Measurements from ENCODE around the gene CYP1A2.

Gene CYP1A2

GRCh38 chr15:74763416-74763815 is 14.8 kb downstream of the CYP1A2 start:
- TF ChIP-seq CTCF (IDR thresholded peaks at IDR 0.05; ENCODE audit: insufficient read depth, low read length, poor library complexity, severe bottlenecking) (no peak), EZH2phosphoT487 (conservative IDR thresholded peaks at IDR 0.05; ENCODE audit: low read length) (no peak)
- H4K20me1 ChIP-seq (ENCODE audit: low read depth, low read length) = no peaks in the 10 kb centered on the region
- no peaks in the 10 kb centered on the region for H3K79me2 ChIP-seq (ENCODE audit: insufficient read depth, low read length)
- no peak overlapping the region for H3K4me2 ChIP-seq (ENCODE audit: low read depth, low read length, poor library complexity, severe bottlenecking)
- no peaks in the 10 kb centered on the region for H3F3A ChIP-seq (ENCODE audit: insufficient read depth)
- no peaks in the 10 kb centered on the region for H3K9me3 ChIP-seq (ENCODE audit: insufficient read depth, low read length)
- H3K27me3 ChIP-seq (ENCODE audit: low read length) = no peaks in the 10 kb centered on the region
- no peaks in the 10 kb centered on the region for H3K9me2 ChIP-seq (replicated peaks; ENCODE audit: insufficient read depth, low read length)
- no peak overlapping the region for H3K4me3 ChIP-seq (ENCODE audit: insufficient read depth, low read length, poor library complexity, severe bottlenecking)
- H3K27ac ChIP-seq (ENCODE audit: low read depth, low read length) = no peak overlapping the region
- no peaks in the 10 kb centered on the region for H3K36me3 ChIP-seq (ENCODE audit: low read length)
- H2AFZ ChIP-seq (ENCODE audit: low read depth, low read length, severe bottlenecking) = no peak overlapping the region
- H3K9ac ChIP-seq (ENCODE audit: low read length) = no peak overlapping the region

- H3K4me2 ChIP-seq (ENCODE audit: low read depth, low read length, poor library complexity, severe bottlenecking) = no peak overlapping the region
- H3K9ac ChIP-seq (ENCODE audit: low read length) = no peak overlapping the region
These were observed 18.8 kb downstream of the CYP1A2 start for GRCh38 chr15:74767167-74768098.

DNA sequence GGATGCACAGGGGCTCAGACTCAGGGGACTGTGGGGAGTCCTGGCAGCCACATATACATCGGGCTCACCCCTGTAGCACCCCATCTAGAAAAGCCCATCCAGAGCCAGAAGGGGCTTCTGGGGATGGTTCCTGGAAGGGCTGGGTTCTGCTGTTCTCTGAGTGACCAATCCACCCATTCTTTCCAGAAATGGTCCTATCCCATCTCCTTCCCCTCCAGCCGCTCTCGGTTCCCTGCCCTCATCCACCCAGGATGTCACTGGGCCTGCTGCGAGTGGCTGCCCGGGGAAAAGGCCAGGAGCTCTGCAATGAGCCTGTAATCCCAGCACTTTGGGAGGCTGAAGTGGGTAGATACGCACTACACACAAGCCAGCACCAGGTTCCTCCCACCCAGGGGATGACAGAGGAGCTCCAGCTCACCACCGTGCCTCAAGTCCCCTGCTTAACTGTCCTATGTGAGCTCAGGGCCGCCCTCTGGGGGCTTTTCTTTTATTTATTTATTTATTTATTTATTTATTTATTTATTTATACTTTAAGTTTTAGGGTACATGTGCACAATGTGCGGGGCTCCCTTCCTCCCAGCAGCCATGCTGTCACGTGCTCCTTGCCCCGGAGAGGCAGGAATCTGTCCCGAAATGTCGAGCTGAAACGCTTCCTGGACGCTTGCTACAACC is 19.6 kb downstream of the CYP1A2 start:
- no peaks in the 10 kb centered on the region for H3K27me3 ChIP-seq (ENCODE audit: low read length)
- TF ChIP-seq EZH2phosphoT487 (conservative IDR thresholded peaks at IDR 0.05; ENCODE audit: low read length) (no peak), CTCF (IDR thresholded peaks at IDR 0.05; ENCODE audit: insufficient read depth, low read length, poor library complexity, severe bottlenecking) (no peak)
- no peaks in the 10 kb centered on the region for H3K9me2 ChIP-seq (replicated peaks; ENCODE audit: insufficient read depth, low read length)
- no peaks in the 10 kb centered on the region for H3F3A ChIP-seq (ENCODE audit: insufficient read depth)
- no peak overlapping the region for H3K9ac ChIP-seq (ENCODE audit: low read length)
- H3K4me3 ChIP-seq (ENCODE audit: insufficient read depth, low read length, poor library complexity, severe bottlenecking) = no peak overlapping the region
- H2AFZ ChIP-seq (ENCODE audit: low read depth, low read length, severe bottlenecking) = no peak overlapping the region
- H3K79me2 ChIP-seq (ENCODE audit: insufficient read depth, low read length) = no peaks in the 10 kb centered on the region
- no peaks in the 10 kb centered on the region for H3K36me3 ChIP-seq (ENCODE audit: low read length)
- H3K27ac ChIP-seq (ENCODE audit: low read depth, low read length) = no peak overlapping the region
- no peaks in the 10 kb centered on the region for H3K9me3 ChIP-seq (ENCODE audit: insufficient read depth, low read length)
- H4K20me1 ChIP-seq (ENCODE audit: low read depth, low read length) = no peaks in the 10 kb centered on the region
- no peak overlapping the region for H3K4me2 ChIP-seq (ENCODE audit: low read depth, low read length, poor library complexity, severe bottlenecking)

More at GRCh38 chr15:74767167-74768098, 18.8 kb downstream of the CYP1A2 start:
- Histone ChIP-seq H3K4me3 (ENCODE audit: insufficient read depth, low read length, poor library complexity, severe bottlenecking) (no peak overlapping the region), H3K27me3 (ENCODE audit: low read length) (no peaks in the 10 kb centered on the region), H4K20me1 (ENCODE audit: low read depth, low read length) (no peaks in the 10 kb centered on the region), H3K9me3 (ENCODE audit: insufficient read depth, low read length) (no peaks in the 10 kb centered on the region), H3K27ac (ENCODE audit: low read depth, low read length) (no peak overlapping the region), H2AFZ (ENCODE audit: low read depth, low read length, severe bottlenecking) (no peak overlapping the region), H3K79me2 (ENCODE audit: insufficient read depth, low read length) (no peaks in the 10 kb centered on the region), H3K9me2 (replicated peaks; ENCODE audit: insufficient read depth, low read length) (no peaks in the 10 kb centered on the region), H3K36me3 (ENCODE audit: low read length) (no peaks in the 10 kb centered on the region), H3F3A (ENCODE audit: insufficient read depth) (no peaks in the 10 kb centered on the region)
- TF ChIP-seq CTCF (IDR thresholded peaks at IDR 0.05; ENCODE audit: insufficient read depth, low read length, poor library complexity, severe bottlenecking) (no peak), EZH2phosphoT487 (conservative IDR thresholded peaks at IDR 0.05; ENCODE audit: low read length) (no peak)

Measured in SU-DHL-6 (cell line).